OCI-LY1 (cell line): Measurements from ENCODE around the gene NDUFS4.

Experiments
- EZH2 ChIP-seq: fragments of 200-600 bp; sonication (generic), shearing (Covaris generic); IDR thresholded peaks from 2 replicates; pipeline ENCODE4 v1.8.0; 2017; ENCODE audit warnings: borderline replicate concordance, mixed run types, mild to moderate bottlenecking, antibody characterized with exemption, low read length, moderate library complexity, mixed read lengths
- TF ChIP-seq, protein P1 (sequence below): fragments of 200-600 bp; sonication (generic), shearing (Covaris generic); IDR thresholded peaks from 2 replicates; pipeline ENCODE4 v1.5.1; 2017; ENCODE audit warnings: mild to moderate bottlenecking, antibody characterized with exemption, low read length, moderate library complexity, mixed read lengths

DNA sequence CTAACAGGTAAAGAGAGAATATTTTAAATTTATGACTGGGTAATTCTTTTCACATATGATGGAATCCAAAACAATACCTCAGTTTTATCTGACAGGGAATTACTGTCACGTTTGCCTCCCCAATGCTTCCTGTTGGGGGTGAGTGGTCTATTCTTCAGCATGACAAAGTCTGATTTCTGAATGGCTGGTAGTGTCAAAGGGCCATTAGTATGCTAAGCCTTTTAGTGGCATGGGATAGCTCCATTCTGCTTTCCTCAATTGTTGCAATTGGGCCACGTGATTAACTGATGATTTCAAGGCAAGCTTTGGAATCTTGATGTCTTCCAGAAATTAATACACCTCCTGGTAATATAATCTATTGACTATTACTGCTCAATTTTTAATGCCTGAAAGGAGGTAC lies 14.7 kb upstream of the NDUFS4 start:
- no peak for TF ChIP-seq EZH2
- TF ChIP-seq, protein P1, sequence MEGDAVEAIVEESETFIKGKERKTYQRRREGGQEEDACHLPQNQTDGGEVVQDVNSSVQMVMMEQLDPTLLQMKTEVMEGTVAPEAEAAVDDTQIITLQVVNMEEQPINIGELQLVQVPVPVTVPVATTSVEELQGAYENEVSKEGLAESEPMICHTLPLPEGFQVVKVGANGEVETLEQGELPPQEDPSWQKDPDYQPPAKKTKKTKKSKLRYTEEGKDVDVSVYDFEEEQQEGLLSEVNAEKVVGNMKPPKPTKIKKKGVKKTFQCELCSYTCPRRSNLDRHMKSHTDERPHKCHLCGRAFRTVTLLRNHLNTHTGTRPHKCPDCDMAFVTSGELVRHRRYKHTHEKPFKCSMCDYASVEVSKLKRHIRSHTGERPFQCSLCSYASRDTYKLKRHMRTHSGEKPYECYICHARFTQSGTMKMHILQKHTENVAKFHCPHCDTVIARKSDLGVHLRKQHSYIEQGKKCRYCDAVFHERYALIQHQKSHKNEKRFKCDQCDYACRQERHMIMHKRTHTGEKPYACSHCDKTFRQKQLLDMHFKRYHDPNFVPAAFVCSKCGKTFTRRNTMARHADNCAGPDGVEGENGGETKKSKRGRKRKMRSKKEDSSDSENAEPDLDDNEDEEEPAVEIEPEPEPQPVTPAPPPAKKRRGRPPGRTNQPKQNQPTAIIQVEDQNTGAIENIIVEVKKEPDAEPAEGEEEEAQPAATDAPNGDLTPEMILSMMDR, result no peak
